ENCODE measurements around the gene SMIM22.
A peak's percentile ranks its signal among the peaks of the same experiment; 100 is the strongest.

The SMIM22 gene

GRCh38 chr16:4839942-4840341 lies 44.8 kb downstream of the SMIM22 start:
- H3K4me3 Mint-ChIP-seq = no peak overlapping the region
- H3K27me3 Mint-ChIP-seq (ENCODE audit: low read depth) = no peaks in the 10 kb centered on the region
- H3K36me3 Mint-ChIP-seq (ENCODE audit: low read depth) = peaks cover 47% of the 10 kb centered on the region
- peaks cover 4% of the 10 kb centered on the region for H3K4me1 Mint-ChIP-seq (ENCODE audit: low read depth)
- peak overlapping the region; percentile 6 for H3K27ac Mint-ChIP-seq
- no peaks in the 10 kb centered on the region for H3K9me3 Mint-ChIP-seq

- peaks cover 12% of the 10 kb centered on the region for H3K4me1 Mint-ChIP-seq (ENCODE audit: low read depth)
- peaks cover 54% of the 10 kb centered on the region for H3K36me3 Mint-ChIP-seq (ENCODE audit: low read depth)
- no peak overlapping the region for H3K4me3 Mint-ChIP-seq
- H3K27ac Mint-ChIP-seq = no peak overlapping the region
- H3K27me3 Mint-ChIP-seq (ENCODE audit: low read depth) = no peaks in the 10 kb centered on the region
- no peaks in the 10 kb centered on the region for H3K9me3 Mint-ChIP-seq
These were observed 45.8 kb downstream of the SMIM22 start for GRCh38 chr16:4840984-4841383.

Data from T-helper 1 cell treated with Interleukin-12 subunit alpha and Interleukin-12 subunit beta and Interleukin-4 antibody, amounts not matched to agents 30 μg/mL and 1 μg/mL, for 36 hours (primary cell).